Measurements from ENCODE around the gene AGAP1. TPM values are rescaled to one million over a fixed set of nuclear protein-coding genes. Genes with fewer than 3 reads are reported as not detected.
"Not testable (repeated sequence)": the region's sequence is repeated elsewhere in the genome, so short reads cannot be mapped to it uniquely, and the experiment has no call there.

AGAP1 gene
- total RNA-seq, 2 experiments from 2014 or later, result not detected

DNA sequence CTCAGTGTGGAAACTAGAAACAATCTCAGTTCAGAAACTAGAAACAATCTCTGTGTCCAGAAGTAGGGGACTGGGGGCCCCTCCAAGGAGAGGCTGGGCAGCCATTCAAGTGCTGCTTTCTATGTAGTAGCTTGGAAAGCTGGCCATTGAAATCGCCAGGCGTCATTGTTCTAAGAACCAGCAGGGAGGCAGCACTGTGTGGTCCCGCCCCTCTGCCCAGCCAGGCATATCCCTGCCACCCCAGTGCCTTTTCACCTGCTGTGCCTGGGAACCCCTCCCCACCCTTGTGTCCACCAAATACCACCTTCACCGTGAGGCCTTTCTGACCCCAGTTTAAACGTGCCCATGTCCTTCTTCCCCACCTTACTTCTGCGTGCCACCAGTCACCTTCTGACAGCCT, 452.7 kb downstream of the AGAP1 start:
- ChIA-PET CTCF (ENCODE audit: unreplicated experiment) (no interaction called here), POLR2A (no interaction called here)
- H3K9me2 ChIP-seq (ENCODE audit: insufficient read depth, low read length), result no peaks in the 10 kb centered on the region
- intact Hi-C loops (cut with micrococcal nuclease; ENCODE audit: unreplicated experiment), result no loop called here
- H3K4me3 ChIP-seq (ENCODE audit: low read depth, low read length, poor library complexity, severe bottlenecking), result no peak overlapping the region
- H3K9me3 ChIP-seq (ENCODE audit: low read length), result no peaks in the 10 kb centered on the region
- TF ChIP-seq EZH2phosphoT487 (IDR thresholded peaks at IDR 0.05; ENCODE audit: borderline replicate concordance, low read depth, low read length), result no peak
- TF ChIP-seq, protein P1, sequence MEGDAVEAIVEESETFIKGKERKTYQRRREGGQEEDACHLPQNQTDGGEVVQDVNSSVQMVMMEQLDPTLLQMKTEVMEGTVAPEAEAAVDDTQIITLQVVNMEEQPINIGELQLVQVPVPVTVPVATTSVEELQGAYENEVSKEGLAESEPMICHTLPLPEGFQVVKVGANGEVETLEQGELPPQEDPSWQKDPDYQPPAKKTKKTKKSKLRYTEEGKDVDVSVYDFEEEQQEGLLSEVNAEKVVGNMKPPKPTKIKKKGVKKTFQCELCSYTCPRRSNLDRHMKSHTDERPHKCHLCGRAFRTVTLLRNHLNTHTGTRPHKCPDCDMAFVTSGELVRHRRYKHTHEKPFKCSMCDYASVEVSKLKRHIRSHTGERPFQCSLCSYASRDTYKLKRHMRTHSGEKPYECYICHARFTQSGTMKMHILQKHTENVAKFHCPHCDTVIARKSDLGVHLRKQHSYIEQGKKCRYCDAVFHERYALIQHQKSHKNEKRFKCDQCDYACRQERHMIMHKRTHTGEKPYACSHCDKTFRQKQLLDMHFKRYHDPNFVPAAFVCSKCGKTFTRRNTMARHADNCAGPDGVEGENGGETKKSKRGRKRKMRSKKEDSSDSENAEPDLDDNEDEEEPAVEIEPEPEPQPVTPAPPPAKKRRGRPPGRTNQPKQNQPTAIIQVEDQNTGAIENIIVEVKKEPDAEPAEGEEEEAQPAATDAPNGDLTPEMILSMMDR (conservative IDR thresholded peaks at IDR 0.05; ENCODE audit: low read length), result no peak
- DNase-seq (ENCODE audit: low spot score), result no peak
- H2AFZ ChIP-seq (ENCODE audit: low read length), result no peak overlapping the region
- no peak overlapping the region for H3K4me2 ChIP-seq (ENCODE audit: low read length)
- no peaks in the 10 kb centered on the region for H3K79me2 ChIP-seq (ENCODE audit: insufficient read depth, low read depth, low read length)
- no peak overlapping the region for H3K27ac ChIP-seq (ENCODE audit: low read depth, low read length, poor library complexity, severe bottlenecking)
- no peaks in the 10 kb centered on the region for H4K20me1 ChIP-seq (ENCODE audit: insufficient read depth, low read length)
- BruUV-seq (replicated peaks), result no TSS peak
- H3K4me1 ChIP-seq (ENCODE audit: insufficient read depth, low read length, poor library complexity, severe bottlenecking), result no peaks in the 10 kb centered on the region
- no peaks in the 10 kb centered on the region for H3K36me3 ChIP-seq (ENCODE audit: insufficient read depth, low read length)

- H4K20me1 ChIP-seq (ENCODE audit: insufficient read depth, low read length); H3K4me2 ChIP-seq (ENCODE audit: low read length); H3K9me2 ChIP-seq (ENCODE audit: insufficient read depth, low read length); H2AFZ ChIP-seq (ENCODE audit: low read length); H3K4me1 ChIP-seq (ENCODE audit: insufficient read depth, low read length, poor library complexity, severe bottlenecking); H3K9me3 ChIP-seq (ENCODE audit: low read length); BruUV-seq (replicated peaks); CTCF ChIA-PET (ENCODE audit: unreplicated experiment); DNase-seq (ENCODE audit: low spot score); H3K4me3 ChIP-seq (ENCODE audit: low read depth, low read length, poor library complexity, severe bottlenecking); H3K27ac ChIP-seq (ENCODE audit: low read depth, low read length, poor library complexity, severe bottlenecking); H3K79me2 ChIP-seq (ENCODE audit: insufficient read depth, low read depth, low read length); POLR2A ChIA-PET; H3K36me3 ChIP-seq (ENCODE audit: insufficient read depth, low read length); intact Hi-C loops (cut with micrococcal nuclease; ENCODE audit: unreplicated experiment): not testable (repeated sequence)
These were observed 453.2 kb downstream of the AGAP1 start for GRCh38 chr2:235947055-235947454.

- Histone ChIP-seq H2AFZ (ENCODE audit: low read length) (no peak overlapping the region), H3K4me1 (ENCODE audit: insufficient read depth, low read length, poor library complexity, severe bottlenecking) (no peaks in the 10 kb centered on the region), H4K20me1 (ENCODE audit: insufficient read depth, low read length) (no peaks in the 10 kb centered on the region), H3K36me3 (ENCODE audit: insufficient read depth, low read length) (no peaks in the 10 kb centered on the region), H3K27ac (ENCODE audit: low read depth, low read length, poor library complexity, severe bottlenecking) (no peak overlapping the region), H3K79me2 (ENCODE audit: insufficient read depth, low read depth, low read length) (no peaks in the 10 kb centered on the region), H3K9me3 (ENCODE audit: low read length) (no peaks in the 10 kb centered on the region), H3K4me2 (ENCODE audit: low read length) (no peak overlapping the region), H3K4me3 (ENCODE audit: low read depth, low read length, poor library complexity, severe bottlenecking) (no peak overlapping the region), H3K9me2 (ENCODE audit: insufficient read depth, low read length) (no peaks in the 10 kb centered on the region)
- TF ChIP-seq EZH2phosphoT487 (IDR thresholded peaks at IDR 0.05; ENCODE audit: borderline replicate concordance, low read depth, low read length), result no peak
- TF ChIP-seq, protein P1 (conservative IDR thresholded peaks at IDR 0.05; ENCODE audit: low read length), result no peak
- POLR2A ChIA-PET, result no interaction called here
- DNase-seq (ENCODE audit: low spot score), result no peak
- BruUV-seq (replicated peaks), result no TSS peak
- CTCF ChIA-PET (ENCODE audit: unreplicated experiment), result no interaction called here
- intact Hi-C loops (cut with micrococcal nuclease; ENCODE audit: unreplicated experiment), result no loop called here
These were observed 456.0 kb downstream of the AGAP1 start for GRCh38 chr2:235949567-235950472.

Data from OCI-LY7 (cell line).